Activated T-helper 2 cell treated with anti-CD3 and anti-CD28 coated beads, Interferon-gamma antibody, Interleukin-2, Interleukin-4, amounts not matched to agents 10 μg/mL and 5 μg/mL and 100 μg/mL, durations not matched to agents 14 hours and 24 hours and 36 hours (primary cell): ENCODE results near the gene PLCB1. TPM values are rescaled to one million over a fixed set of nuclear protein-coding genes. Genes with fewer than 3 reads are reported as not detected.
"Not testable (repeated sequence)": the region's sequence is repeated elsewhere in the genome, so short reads cannot be mapped to it uniquely, and the experiment has no call there.

Experiments
- DNase-seq: peaks from one replicate; pipeline ENCODE4 v3.0.0; 2021; ENCODE audit warnings: low spot score
- H3K27ac Mint-ChIP-seq: one replicate; pipeline ENCODE4 v1.8.0; 2021; ENCODE audit warnings: mixed read lengths
- H3K27me3 Mint-ChIP-seq: one replicate; pipeline ENCODE4 v1.8.0; 2021; ENCODE audit warnings: low read depth, mixed read lengths
- H3K36me3 Mint-ChIP-seq: one replicate; pipeline ENCODE4 v1.8.0; 2021; ENCODE audit warnings: low read depth, mixed read lengths
- H3K4me1 Mint-ChIP-seq: one replicate; pipeline ENCODE4 v1.8.0; 2021; ENCODE audit warnings: low read depth, mixed read lengths
- H3K4me3 Mint-ChIP-seq: one replicate; pipeline ENCODE4 v1.8.0; 2021; ENCODE audit warnings: low read depth, mild to moderate bottlenecking, moderate library complexity, mixed read lengths
- H3K9me3 Mint-ChIP-seq: one replicate; pipeline ENCODE4 v1.8.0; 2021; ENCODE audit warnings: mixed read lengths
- intact Hi-C: fragments of 100-400 bp; cut with micrococcal nuclease; formaldehyde crosslinking; loops from one replicate; pipeline ENCODE4 v1.15.1; 2023
- total RNA-seq: library from RNA; stranded (reverse); gene quantifications from 2 replicates; pipeline ENCODE4 v1.2.3, GENCODE V29; 2022

PLCB1 gene
- total RNA-seq, 1 donor from 2014 or later: 2.6 TPM

DNA sequence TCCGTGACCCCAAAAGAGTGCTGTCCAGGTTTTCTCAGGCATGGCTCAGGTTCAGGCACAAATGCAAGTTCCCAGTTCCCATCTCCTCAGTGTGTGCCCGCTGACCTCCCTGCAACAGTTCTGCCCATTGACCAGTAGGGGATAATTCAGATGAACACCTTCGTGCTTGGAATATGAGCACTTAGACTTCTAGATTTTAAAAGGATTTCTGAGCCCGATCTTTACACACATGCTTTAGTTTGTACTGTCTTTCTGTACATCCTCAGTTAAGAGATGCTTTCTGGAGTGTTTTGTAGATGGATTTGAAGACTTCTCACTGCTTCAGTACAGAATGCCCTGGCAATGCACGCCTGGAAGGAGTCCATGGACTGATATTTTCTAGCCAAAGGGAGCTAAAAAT, 697.2 kb downstream of the PLCB1 start:
- H3K27me3 Mint-ChIP-seq: no peaks in the 10 kb centered on the region
- intact Hi-C loops: no loop called here
- no peak overlapping the region for H3K27ac Mint-ChIP-seq
- H3K4me3 Mint-ChIP-seq: no peak overlapping the region
- no peaks in the 10 kb centered on the region for H3K36me3 Mint-ChIP-seq
- no peaks in the 10 kb centered on the region for H3K4me1 Mint-ChIP-seq
- no peak for DNase-seq
- no peaks in the 10 kb centered on the region for H3K9me3 Mint-ChIP-seq

DNA sequence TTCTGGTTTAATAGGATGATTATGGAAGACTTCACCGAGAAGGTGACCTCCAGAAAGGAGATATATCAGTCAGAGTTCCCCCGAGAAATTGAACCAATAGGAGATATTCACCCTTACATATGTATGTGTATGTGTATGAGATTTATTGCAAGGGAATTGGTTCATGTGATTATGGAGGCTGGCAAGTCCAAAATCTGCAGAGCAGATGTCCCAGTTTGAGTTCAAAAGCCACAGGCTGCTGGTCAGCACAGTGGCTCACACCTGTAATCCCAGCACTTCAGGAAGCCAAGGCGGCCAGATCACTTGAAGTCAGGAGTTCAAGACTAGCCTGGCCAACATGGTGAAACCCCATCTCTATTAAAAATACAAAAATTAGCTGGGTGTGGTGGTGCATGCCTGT, 702.2 kb downstream of the PLCB1 start:
- DNase-seq, H3K4me1 Mint-ChIP-seq, H3K36me3 Mint-ChIP-seq, H3K9me3 Mint-ChIP-seq, intact Hi-C loops, H3K27me3 Mint-ChIP-seq, H3K4me3 Mint-ChIP-seq, H3K27ac Mint-ChIP-seq: not testable (repeated sequence)

DNA sequence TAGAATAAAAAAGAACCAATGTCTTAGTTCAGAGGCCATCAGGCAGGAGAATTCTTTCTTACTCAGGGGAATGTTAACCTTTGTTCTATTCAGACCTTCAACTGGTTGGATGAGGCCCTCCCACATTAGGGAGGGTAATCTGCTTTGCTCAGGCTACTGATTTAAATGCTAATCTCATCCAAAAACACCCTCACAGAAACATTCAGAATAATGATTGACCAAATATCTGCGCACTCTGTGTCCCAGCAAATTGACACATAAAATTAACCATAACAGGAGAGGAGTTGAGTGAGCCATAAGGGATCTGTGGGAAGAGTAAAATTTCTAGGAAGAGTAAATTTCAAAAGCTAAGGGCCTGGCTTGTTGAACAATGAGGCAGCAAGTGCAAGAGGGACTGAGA, 702.8 kb downstream of the PLCB1 start:
- Mint-ChIP-seq H3K9me3 (no peaks in the 10 kb centered on the region), H3K36me3 (no peaks in the 10 kb centered on the region)

DNA sequence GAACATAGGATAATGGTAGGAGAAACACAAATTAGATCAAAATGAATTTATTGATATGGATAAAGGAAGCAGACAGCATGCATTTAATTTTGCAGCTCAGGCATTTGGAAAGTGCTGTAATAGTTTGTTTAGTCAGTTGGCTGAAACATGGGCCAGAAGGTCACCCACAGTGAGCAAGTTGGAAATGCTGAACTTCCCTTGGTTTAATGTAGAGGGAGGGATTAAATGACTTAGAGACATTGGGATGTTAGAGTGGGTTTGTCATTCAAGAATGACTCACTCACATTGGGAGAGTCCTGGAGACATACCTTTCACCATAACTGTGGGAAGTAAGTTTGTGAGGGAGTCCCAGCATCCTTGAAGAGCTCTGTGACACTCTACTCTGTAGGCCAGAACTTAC, 705.3 kb downstream of the PLCB1 start:
- Mint-ChIP-seq H3K9me3 (no peaks in the 10 kb centered on the region), H3K27me3 (no peaks in the 10 kb centered on the region), H3K4me1 (no peaks in the 10 kb centered on the region), H3K4me3 (no peak overlapping the region), H3K27ac (no peak overlapping the region), H3K36me3 (no peaks in the 10 kb centered on the region)
- no peak for DNase-seq
- intact Hi-C loops: no loop called here

More for the DNA sequence above, 702.8 kb downstream of the PLCB1 start:
- Mint-ChIP-seq H3K4me3 (no peak overlapping the region), H3K27me3 (no peaks in the 10 kb centered on the region), H3K27ac (no peak overlapping the region), H3K4me1 (no peaks in the 10 kb centered on the region)
- DNase-seq: no peak
- intact Hi-C loops: no loop called here

DNA sequence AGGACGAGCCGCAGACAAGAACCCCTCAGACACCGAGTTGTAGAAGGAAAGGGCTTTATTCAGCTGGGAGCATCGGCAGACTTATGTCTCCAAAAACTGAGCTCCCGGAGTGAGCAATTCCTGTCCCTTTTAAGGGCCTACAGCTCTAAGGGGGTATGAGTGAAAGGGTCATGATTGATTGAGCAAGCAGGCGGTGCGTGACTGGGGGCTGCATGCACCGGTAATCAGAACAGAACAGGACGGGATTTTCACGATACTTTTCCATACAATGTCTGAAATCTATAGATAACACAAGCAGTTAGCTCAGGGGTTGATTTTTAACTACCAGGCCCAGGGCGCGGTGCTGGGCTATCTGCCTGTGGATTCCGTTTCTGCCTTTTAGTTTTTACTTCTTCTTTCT, 710.5 kb downstream of the PLCB1 start:
- Mint-ChIP-seq H3K9me3 (no peaks in the 10 kb centered on the region), H3K36me3 (no peaks in the 10 kb centered on the region), H3K4me3 (no peak overlapping the region), H3K27me3 (no peaks in the 10 kb centered on the region), H3K4me1 (no peaks in the 10 kb centered on the region), H3K27ac (no peak overlapping the region)
- intact Hi-C loops: no loop called here
- no peak for DNase-seq

DNA sequence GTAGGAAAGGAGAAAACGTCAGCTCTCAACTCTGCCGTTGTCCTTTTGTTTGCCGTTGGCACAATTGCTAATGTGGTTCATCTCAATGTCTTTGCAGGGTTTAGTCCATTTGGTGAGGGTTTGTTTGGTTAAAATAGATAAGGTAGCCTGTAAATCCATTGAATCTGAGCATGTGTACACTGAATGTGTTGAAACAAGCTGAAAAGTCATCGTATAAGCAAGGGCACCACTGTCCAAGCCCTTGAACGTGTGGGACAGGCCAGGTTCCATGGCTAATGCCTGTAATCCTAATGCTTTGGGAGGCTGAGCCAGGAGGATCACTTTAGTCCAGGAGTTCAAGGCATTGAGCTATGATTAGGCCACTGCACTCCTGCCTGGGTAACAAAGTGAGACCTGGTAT, 712.1 kb downstream of the PLCB1 start:
- no peak for DNase-seq
- Mint-ChIP-seq H3K27ac (no peak overlapping the region), H3K27me3 (no peaks in the 10 kb centered on the region), H3K9me3 (no peaks in the 10 kb centered on the region), H3K4me1 (no peaks in the 10 kb centered on the region), H3K4me3 (no peak overlapping the region), H3K36me3 (no peaks in the 10 kb centered on the region)
- intact Hi-C loops: no loop called here

DNA sequence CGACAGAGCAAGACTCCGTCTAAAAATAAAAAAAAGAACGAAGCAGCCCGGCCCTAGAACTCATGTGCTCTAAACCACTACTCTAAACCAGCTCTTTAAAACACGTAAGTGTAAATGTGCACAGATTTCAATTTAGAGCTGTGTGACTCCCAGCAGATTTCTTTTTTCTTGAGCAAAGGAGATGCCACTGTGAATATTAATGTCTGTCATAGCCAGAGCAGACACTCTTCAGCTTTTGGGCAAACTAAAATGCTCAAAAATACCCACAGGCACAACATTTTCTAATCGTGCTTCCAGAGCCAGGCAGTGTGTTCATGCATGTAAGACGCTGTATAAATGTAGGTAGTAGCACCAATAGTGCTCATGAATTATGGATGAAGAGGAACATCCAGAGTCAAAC, 717.9 kb downstream of the PLCB1 start:
- Mint-ChIP-seq H3K27me3 (no peaks in the 10 kb centered on the region), H3K9me3 (no peaks in the 10 kb centered on the region), H3K4me1 (no peaks in the 10 kb centered on the region), H3K36me3 (no peaks in the 10 kb centered on the region), H3K4me3 (no peak overlapping the region), H3K27ac (no peak overlapping the region)
- intact Hi-C loops: no loop called here
- no peak for DNase-seq

DNA sequence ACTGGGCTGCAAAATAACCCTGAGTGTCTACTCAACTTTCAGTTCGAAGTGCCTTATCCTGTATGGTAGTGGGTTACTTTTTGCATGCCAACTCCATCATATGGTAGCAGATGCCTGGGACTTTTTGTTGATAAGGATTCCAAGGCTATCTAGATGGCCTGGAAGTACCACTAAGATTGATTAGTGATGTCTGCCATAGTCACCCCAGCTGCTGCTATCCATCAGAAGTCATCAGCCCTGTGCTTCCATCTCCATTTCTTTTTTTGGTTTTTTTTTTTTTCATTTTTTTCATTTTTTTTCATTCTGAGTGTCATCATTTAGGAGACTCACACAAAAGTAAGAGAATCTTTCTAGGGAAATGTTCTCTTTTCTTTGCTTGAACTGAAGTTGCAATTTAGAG, 719.4 kb downstream of the PLCB1 start:
- Mint-ChIP-seq H3K36me3 (no peaks in the 10 kb centered on the region), H3K27ac (no peak overlapping the region), H3K4me3 (no peak overlapping the region), H3K27me3 (no peaks in the 10 kb centered on the region), H3K4me1 (no peaks in the 10 kb centered on the region), H3K9me3 (no peaks in the 10 kb centered on the region)
- DNase-seq: no peak
- intact Hi-C loops: no loop called here

DNA sequence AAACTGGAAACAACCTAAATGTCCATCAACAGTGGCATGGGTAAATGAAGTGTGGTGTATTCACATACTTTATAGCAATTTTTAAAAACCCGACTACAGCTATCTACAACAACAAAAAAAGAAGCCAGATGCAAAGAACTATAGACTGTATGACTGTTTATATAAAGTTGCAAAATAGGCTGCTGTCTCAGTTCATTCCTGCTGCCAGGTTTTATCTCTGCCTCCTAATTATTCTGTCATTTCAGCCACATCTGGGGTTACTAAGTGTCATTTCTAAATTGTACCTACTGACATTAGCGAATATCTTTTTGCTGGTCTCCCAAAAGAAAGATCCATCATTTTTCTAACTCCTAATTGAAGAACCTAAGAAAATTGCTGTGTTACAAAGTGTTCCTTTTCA, 719.9 kb downstream of the PLCB1 start:
- H3K9me3 Mint-ChIP-seq, intact Hi-C loops, H3K36me3 Mint-ChIP-seq, H3K27me3 Mint-ChIP-seq, H3K4me3 Mint-ChIP-seq, H3K27ac Mint-ChIP-seq, H3K4me1 Mint-ChIP-seq, DNase-seq: not testable (repeated sequence)

DNA sequence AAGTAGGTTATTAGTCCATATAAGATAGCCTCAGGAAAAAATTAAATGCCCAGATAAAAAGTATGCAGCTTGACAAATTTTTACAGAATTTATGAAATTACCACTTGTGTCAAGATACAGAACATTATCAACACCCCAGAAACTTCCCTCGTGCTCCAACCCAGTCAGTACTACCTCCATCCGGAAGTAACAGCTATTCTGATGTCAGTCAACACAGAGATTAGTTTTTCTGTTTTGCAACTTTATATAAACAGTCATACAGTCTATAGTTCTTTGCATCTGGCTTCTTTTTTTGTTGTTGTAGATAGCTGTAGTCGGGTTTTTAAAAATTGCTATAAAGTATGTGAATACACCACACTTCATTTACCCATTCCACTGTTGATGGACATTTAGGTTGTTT, 721.1 kb downstream of the PLCB1 start:
- H3K9me3 Mint-ChIP-seq, H3K27me3 Mint-ChIP-seq, H3K36me3 Mint-ChIP-seq, H3K4me3 Mint-ChIP-seq, H3K4me1 Mint-ChIP-seq, H3K27ac Mint-ChIP-seq, intact Hi-C loops, DNase-seq: not testable (repeated sequence)

DNA sequence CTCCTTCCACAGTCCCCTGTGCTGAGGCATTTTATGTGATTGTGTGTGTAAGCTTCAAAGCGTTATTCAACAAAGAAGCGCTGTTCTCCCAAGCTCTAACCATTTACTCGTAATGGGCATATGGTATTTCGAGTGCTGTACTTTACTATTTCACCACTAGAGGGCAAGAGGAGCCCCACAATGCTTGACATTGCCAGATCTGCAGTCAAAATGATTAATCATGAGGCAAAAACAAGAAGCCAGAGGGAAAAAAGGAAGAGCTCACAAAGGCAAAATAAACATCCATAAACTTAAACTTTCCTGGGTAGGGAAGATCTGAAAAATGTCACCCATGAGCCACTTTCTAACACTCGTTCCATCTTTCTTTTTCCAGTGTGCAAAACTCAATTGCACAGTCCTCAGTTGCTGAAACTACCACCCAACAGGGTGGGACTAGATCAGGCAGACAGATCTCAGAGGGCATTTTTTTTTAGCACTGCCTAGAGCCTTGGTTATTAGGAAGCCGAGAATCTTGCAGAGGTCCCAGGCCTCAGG, 721.8 kb downstream of the PLCB1 start:
- Mint-ChIP-seq H3K27me3 (no peaks in the 10 kb centered on the region), H3K9me3 (no peaks in the 10 kb centered on the region), H3K4me1 (no peaks in the 10 kb centered on the region), H3K36me3 (no peaks in the 10 kb centered on the region), H3K4me3 (no peak overlapping the region), H3K27ac (no peak overlapping the region)
- no peak for DNase-seq
- intact Hi-C loops: no loop called here

DNA sequence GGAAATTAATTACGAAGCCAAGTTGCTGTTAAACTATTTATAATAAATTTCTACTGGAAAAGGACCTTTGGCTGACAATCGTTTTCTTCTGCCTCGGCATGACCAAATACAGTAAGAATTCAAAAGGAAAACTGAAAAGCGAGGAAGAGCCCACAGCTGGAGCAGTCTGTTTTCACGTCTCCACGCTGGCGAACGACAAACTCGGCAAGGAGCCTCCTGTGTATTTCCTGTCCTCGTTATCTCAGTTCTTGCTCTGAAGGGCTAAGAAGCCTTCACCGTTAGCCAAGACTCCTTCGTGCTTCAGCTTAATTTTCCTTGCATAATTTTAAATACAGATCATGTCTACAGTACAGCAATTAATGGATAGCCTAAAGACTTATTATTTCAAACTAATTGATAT, 722.5 kb downstream of the PLCB1 start:
- H3K4me1 Mint-ChIP-seq: no peaks in the 10 kb centered on the region
- H3K4me3 Mint-ChIP-seq: no peak overlapping the region
- no peak overlapping the region for H3K27ac Mint-ChIP-seq
- intact Hi-C loops: no loop called here
- no peaks in the 10 kb centered on the region for H3K27me3 Mint-ChIP-seq
- no peak for DNase-seq
- H3K9me3 Mint-ChIP-seq: no peaks in the 10 kb centered on the region
- no peaks in the 10 kb centered on the region for H3K36me3 Mint-ChIP-seq

DNA sequence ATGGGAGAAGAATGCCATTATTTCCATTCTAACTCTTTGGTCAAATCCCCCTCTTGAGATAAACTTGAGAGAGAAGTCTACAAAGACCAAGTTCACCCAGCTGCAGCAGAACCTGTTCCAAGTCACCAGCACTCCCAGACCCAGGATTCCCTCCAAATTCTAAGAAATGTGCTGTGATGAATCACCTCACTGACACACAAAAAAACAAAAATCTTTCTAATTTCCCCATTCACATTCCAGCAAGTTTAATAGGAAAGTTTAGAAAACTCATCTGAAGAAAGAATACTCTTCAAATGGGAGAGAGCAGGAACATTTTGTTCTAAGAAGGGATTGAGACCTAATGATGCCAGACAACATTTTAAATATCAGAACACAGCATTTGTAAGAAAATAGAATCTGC, 723.2 kb downstream of the PLCB1 start:
- H3K4me3 Mint-ChIP-seq: no peak overlapping the region
- H3K4me1 Mint-ChIP-seq: no peaks in the 10 kb centered on the region
- H3K36me3 Mint-ChIP-seq: no peaks in the 10 kb centered on the region
- H3K27ac Mint-ChIP-seq: no peak overlapping the region
- intact Hi-C loops: no loop called here
- no peak for DNase-seq
- H3K9me3 Mint-ChIP-seq: no peaks in the 10 kb centered on the region
- H3K27me3 Mint-ChIP-seq: no peaks in the 10 kb centered on the region

DNA sequence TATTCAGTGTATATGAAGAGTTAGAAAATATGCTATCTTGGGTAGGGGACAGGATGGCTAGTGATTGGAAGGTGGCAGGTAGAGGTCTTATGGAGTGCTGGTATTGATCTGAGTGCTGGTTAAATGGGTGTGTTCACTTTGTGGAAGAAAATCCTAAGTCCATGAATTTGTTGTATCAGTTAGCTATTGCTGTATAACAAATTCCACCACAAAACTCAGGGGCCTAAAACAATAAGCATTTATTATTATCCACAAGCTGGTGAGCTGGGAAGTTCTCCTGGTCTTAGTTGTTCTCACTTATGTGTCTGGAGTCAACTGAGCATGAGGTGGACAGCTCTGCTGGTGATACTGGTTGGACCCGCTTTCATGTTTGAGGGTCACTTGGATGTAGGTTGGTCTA, 724.6 kb downstream of the PLCB1 start:
- Mint-ChIP-seq H3K27me3 (no peaks in the 10 kb centered on the region), H3K27ac (no peak overlapping the region), H3K9me3 (no peaks in the 10 kb centered on the region), H3K36me3 (no peaks in the 10 kb centered on the region), H3K4me3 (no peak overlapping the region), H3K4me1 (no peaks in the 10 kb centered on the region)
- DNase-seq: no peak
- intact Hi-C loops: no loop called here
